ENCODE results near the gene MOB3C.

Gene MOB3C

DNA sequence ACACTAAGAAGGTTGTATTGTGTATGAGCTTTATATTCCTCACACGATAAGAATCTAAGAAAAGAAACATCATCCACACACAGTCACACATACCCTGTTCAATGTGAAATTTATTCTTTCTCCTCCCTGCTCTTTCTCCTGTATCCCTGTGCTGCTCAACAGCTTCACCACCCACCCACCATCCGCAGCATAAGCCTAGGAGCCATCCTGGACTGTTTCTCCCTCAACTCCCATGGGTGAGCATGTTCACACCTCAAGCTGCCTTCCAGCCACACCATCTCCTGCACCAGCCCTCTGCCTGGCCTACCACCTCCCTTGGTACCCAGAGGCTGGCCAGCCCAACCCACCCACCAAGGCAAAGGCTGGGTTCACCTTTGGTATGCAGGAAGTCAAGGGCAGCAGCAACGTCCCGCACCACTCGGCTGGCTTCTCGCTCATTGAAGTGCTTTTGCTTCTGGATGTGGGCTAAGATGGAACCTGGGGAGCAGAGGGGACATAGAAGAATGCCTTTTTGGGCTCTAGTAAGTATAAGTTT, 44.9 kb downstream of the MOB3C start:
- DNase-seq (ENCODE audit: low read depth), result no peak

DNA sequence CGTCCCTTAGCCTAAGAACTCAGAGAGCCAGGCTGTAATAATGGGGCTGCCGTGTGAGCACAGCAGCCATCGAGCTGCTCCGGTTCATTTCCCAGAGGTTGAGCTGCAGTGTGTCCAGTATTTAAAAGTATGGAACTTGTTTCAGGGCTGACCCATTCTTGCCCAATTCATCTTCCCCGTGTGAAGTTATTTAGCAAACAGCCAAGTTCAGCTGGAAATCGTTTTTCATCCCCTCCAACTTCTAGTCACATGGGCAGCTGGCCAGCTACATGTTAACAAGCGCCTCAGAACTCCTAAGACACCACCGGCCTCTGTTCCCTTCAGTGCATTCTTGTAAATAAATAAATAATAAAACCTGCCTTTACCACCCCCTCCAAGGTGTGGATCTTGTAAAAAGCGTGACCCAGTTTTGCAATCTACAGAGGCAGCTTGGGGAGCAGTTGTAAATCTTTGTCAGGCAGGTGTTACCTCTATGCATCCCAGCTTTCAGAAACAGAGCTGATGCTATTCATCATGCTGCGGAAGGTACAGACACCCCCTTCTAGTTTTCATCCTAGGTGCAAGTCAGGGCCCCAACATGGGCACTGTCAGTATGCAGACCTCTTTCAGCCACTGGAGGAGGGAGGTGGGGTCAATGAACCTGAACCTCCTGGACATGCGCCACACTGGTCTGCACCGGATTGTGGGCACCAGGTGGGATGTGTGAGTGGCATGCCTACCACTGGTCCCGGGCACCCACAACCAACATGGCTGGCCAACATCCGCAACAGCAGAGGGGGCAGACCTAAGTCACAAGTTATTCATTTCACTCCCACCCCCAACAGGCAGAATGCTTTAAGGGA, 46.5 kb downstream of the MOB3C start:
- DNase-seq (ENCODE audit: low read depth), result no peak

DNA sequence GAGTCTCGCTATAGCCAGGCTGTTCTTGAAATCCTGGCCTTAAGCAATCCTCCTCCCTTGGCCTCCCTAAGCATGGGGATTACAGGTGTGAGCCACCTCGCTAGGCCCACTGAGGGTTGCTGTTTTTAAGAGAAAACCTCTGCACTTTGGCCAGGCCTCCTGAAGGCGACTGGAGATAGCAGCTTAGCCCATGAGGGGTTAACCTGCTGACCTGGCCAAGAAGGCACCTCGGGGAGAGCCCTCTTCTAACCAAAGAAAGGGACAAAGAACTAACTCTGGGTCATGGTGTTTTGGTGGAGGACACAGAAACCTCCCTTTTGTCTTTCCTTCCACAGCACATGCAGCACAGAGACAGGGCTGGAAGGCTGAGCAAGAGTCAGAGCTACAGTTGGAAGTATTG, 47.5 kb downstream of the MOB3C start:
- DNase-seq (ENCODE audit: low read depth), result no peak

DNA sequence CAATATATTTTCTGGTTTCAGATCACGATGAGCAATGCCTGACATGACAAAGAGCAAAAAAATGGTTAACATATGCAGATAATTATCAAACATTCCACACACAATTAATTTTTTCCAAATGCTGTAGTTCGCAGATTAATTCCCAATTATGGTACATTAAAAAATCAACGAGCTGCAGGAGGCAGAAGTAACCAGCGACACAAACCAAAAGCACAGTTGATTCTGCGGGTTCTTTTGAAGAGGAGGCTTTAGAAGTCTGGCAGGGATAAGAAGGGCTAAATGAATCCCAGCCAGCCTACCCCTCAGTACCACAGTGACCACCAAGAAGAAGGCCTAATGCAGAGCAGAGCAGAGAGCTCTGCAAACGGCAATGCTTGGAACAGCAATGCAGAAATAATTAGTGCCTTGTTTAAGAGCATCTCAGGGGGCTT, 48.1 kb downstream of the MOB3C start:
- no peak for DNase-seq (ENCODE audit: low read depth)

DNA sequence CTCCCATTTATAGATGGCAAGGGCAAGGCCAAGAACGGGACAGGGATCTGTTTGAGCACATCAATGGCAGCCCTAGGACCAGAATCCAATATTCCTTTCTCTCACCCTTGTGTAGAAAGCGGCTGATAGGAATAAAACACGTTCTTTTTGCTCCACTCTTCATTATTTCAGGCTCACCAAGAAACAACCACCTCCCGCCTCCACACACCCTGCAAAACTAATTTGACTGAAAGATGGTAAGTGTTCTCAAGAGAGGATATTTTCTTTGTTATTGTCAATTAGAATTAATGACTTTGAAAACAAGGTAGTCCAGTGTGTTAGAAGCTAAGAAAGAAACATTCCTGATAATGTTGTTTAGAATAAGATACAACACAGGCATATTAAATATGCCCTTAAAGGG, 53.3 kb downstream of the MOB3C start:
- no peak for DNase-seq (ENCODE audit: low read depth)

DNA sequence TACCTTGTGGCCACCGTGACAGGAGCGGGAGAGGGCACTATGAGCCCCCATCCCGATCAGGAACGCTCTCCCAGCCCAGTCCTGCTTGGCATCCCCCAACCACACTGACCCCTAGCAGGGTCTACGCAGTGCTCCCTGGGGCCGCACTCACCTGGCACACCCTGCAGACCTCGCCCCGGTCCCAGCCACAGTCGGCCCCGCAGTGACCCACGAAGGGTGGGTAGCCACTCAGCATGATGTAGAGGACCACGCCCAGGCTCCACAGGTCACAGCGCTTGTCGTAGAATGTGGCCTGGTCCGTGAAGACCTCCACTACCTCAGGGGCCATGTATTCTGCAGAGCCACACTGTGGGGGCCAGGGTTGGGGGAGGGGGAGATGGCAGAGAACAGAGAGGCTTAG, 54.1 kb downstream of the MOB3C start:
- no peak for DNase-seq (ENCODE audit: low read depth)

DNA sequence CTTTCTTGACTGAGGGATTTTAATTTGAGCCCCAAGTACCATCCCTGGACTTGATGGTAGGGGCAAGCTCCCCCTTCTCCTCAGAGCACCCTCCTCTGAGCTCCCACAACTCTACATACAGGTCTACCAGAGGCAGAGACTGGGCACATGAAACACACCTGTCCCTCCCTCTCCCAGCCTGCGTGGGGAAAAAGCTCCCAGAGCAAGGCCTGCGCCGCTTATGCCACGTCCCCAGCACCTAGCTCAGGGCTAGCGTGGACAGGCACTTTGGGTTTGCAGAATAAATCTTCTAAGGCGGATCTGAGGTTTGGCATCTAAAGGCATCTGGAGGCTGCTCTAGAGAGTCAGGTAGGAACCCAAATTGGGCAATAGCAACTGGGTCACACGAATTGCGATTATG, 57.6 kb downstream of the MOB3C start:
- no peak for DNase-seq (ENCODE audit: low read depth)

DNA sequence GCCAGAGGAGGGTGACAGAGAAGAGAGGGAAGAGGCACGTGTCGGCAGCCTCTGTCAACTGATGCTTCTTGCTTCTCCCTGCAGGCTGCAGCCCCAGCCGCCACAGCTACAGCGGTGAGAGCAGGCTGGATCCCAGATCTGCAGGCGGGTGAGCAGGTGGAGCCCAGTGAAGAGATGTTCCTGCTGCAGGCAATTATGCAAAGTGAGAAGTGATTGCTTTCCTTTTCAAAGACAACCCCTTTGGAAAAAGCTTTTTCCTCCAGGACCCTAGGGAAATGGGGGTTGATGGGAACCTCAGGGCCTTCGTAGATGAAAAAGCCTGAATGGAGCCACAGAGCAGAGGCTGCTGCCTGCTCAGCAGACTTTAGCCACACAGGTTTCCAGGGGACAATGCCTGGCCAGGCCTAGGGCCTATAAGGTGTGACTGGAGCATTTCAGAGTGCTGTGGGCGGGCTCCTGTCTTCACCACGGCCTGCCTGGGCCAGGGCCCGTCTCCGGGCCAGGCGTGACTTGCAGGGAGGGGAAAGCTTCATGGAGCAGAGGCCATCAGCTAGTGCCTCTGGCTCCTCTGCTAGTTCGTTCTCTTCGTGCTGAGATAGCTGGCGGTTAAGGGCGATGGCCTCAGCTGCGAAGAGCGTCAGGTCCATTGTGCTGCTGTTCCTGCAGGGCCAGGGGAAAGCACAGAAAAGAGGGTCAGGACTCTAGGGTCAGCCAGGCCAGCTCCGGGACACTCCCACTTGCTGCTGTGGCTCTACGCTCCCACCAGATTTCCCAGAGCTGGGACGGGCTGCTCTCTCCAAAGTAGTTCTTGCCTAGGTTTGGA, 58.3 kb downstream of the MOB3C start:
- DNase-seq (ENCODE audit: low read depth), result no peak
